Measurements from ENCODE around the gene CCDC47. TPM values are rescaled to one million over a fixed set of nuclear protein-coding genes. Genes with fewer than 3 reads are reported as not detected.
A peak's percentile ranks its signal among the peaks of the same experiment; 100 is the strongest.

The CCDC47 gene
- total and polyA plus RNA-seq, 2 of the 4 experiments (the other 2 are of a cell fraction), result 45.7 to 62.0 TPM

DNA sequence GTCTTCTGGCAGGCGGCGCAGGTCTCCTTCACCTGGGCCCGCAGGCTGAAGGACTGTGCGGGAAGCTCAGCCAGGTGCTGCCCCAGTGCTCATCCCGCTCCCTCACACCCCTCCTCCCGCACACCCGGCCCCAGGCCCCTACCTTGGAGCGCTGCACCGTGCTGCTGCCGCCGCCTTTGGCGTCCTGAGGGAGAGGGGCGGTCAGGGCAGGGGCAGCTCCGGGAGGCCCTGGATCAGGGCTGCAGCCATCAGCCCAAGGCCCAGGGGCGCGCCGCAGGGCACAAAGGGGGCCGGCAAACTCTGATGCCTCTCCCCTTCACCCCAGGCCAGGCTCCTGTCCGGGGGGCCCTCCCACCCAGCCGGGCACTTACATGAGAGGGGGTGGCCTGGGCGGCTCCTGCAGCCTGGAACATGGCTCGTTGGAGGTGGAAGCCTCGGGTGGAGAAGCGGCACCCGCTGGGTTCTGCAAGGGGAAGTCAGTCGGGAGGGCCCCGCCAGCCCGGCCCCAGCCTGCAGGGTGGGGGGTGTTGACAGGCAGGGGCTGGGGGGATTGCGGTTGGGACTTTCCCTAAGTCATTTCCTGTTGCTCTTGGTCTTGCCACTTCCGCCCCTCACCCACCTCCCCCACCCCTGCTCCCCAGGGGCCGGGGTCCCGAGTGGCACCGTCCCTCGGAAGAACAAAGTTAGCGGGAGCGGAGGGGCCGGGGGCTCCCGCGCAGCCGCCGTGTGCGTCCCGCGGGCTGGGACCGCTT lies 74.3 kb downstream of the CCDC47 start:
- Histone ChIP-seq H2AK9ac (replicated peaks; ENCODE audit: low read depth, low read length, poor library complexity) (peak overlapping the region; percentile 4), H3K14ac (replicated peaks; ENCODE audit: low read depth, low read length) (no peak overlapping the region), H3K4ac (ENCODE audit: low read depth, low read length) (no peak overlapping the region), H2BK5ac (ENCODE audit: low read depth, low read length, poor library complexity, severe bottlenecking) (no peak overlapping the region), H4K8ac (ENCODE audit: low read depth in 2 of 2, low read length in 2 of 2) (no peak overlapping the region; a peak in 1 of 4 replicates), H3K18ac (ENCODE audit: low read depth, low read length) (no peak overlapping the region), H4K20me1 (ENCODE audit: insufficient read depth, low read length) (peaks cover 5% of the 10 kb centered on the region), H3K23ac (ENCODE audit: low read depth, low read length) (no peak overlapping the region), H2BK120ac (ENCODE audit: low read depth, low read length) (no peak overlapping the region), H3K4me1 (ENCODE audit: control insufficient read depth, insufficient read depth, low read length) (no peaks in the 10 kb centered on the region), H3K79me1 (ENCODE audit: low read depth in 1 of 2, low read length in 2 of 2) (peaks cover 0 to 33% of the 10 kb centered on the region in 2 experiments; a peak in 2 of 4 replicates), H3K4me3 (ENCODE audit: insufficient read depth, low read depth, low read length) (peak overlapping the region; percentile 84), H2BK20ac (ENCODE audit: low read depth, low read length) (no peak overlapping the region), H3K27ac (ENCODE audit: insufficient read depth, low read length) (peak overlapping the region; percentile 11; the same call in 1 of the 2 replicates), H3K9me3 (ENCODE audit: control insufficient read depth, insufficient read depth, low read length) (no peaks in the 10 kb centered on the region), H3K4me2 (ENCODE audit: low read depth, low read length) (peak overlapping the region; percentile 55; the same call in 1 of the 2 replicates), H3K9me1 (ENCODE audit: insufficient read depth, low read length) (no peaks in the 10 kb centered on the region), H2AFZ (replicated peaks; ENCODE audit: low read length, poor library complexity) (peak overlapping the region; percentile 78), H3K9ac (ENCODE audit: low read depth, low read length) (peak overlapping the region; percentile 22; the same call in 1 of the 2 replicates), H3K56ac (ENCODE audit: extremely low read depth, insufficient read depth, low read length) (no peak overlapping the region), H2BK15ac (ENCODE audit: low read depth, low read length) (no peak overlapping the region), H4K91ac (ENCODE audit: insufficient read depth, low read depth, low read length) (no peak overlapping the region; the same call in 1 of the 2 replicates), H3K36me3 (ENCODE audit: control insufficient read depth, insufficient read depth, low read length) (peaks cover 17% of the 10 kb centered on the region), H3K27me3 (ENCODE audit: control insufficient read depth, insufficient read depth, low read length) (no peaks in the 10 kb centered on the region), H2AK5ac (ENCODE audit: low read depth, low read length) (no peak overlapping the region), H4K5ac (ENCODE audit: low read depth, low read length) (no peak overlapping the region; the same call in 1 of the 2 replicates)
- peak; percentile 29 for DNase-seq
- ChIA-PET CTCF (no interaction called here), POLR2A (ENCODE audit: unreplicated experiment) (no interaction called here)
- WGBS, 2 experiments (ENCODE audit: extremely low coverage in 2 of 2, insufficient read length in 1 of 2), result no CpG with 5 or more reads among the region's 45 CpGs
- intact Hi-C loops (cut with micrococcal nuclease) (loop anchor here (5.0 kb wide), 1 partner anchor 272 kb away; no protein-coding TSS in a partner anchor), dilution Hi-C loops (cut with HindIII; ENCODE audit: low sequenced_read_pairs, unreplicated experiment) (no loop called here), in situ Hi-C loops (cut with MboI; ENCODE audit: low sequenced_read_pairs) (no loop called here)
- no TSS peak for BruUV-seq (replicated peaks)
- ATAC-seq (ENCODE audit: low read depth), result peak; percentile 4; the same call in 1 of the 2 replicates
- TF ChIP-seq POLR2A (IDR thresholded peaks at IDR 0.05; ENCODE audit: low read depth, low read length), result no peak
- no peak for TF ChIP-seq RFX5 (IDR thresholded peaks at IDR 0.05; ENCODE audit: low read depth, low read length)
- no peak for TF ChIP-seq MXI1 (IDR thresholded peaks at IDR 0.05; ENCODE audit: borderline replicate concordance, low read depth, low read length)
- no peak for TF ChIP-seq RAD21 (IDR thresholded peaks at IDR 0.05; ENCODE audit: low read length)
- TF ChIP-seq FOS (IDR thresholded peaks at IDR 0.05; ENCODE audit: low read depth, low read length), result no peak
- no peak for TF ChIP-seq MAFK (IDR thresholded peaks at IDR 0.05; ENCODE audit: low read depth, low read length)
- TF ChIP-seq SMC3 (IDR thresholded peaks at IDR 0.05; ENCODE audit: low read depth, low read length), result no peak
- TF ChIP-seq, protein P1, sequence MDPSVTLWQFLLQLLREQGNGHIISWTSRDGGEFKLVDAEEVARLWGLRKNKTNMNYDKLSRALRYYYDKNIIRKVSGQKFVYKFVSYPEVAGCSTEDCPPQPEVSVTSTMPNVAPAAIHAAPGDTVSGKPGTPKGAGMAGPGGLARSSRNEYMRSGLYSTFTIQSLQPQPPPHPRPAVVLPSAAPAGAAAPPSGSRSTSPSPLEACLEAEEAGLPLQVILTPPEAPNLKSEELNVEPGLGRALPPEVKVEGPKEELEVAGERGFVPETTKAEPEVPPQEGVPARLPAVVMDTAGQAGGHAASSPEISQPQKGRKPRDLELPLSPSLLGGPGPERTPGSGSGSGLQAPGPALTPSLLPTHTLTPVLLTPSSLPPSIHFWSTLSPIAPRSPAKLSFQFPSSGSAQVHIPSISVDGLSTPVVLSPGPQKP (IDR thresholded peaks at IDR 0.05; ENCODE audit: borderline replicate concordance, low read depth, low read length), result no peak
- TF ChIP-seq, protein P2, sequence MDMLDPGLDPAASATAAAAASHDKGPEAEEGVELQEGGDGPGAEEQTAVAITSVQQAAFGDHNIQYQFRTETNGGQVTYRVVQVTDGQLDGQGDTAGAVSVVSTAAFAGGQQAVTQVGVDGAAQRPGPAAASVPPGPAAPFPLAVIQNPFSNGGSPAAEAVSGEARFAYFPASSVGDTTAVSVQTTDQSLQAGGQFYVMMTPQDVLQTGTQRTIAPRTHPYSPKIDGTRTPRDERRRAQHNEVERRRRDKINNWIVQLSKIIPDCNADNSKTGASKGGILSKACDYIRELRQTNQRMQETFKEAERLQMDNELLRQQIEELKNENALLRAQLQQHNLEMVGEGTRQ (IDR thresholded peaks at IDR 0.05; ENCODE audit: low read depth, low read length), result no peak
- TF ChIP-seq BHLHE40 (IDR thresholded peaks at IDR 0.05; ENCODE audit: low read depth, low read length), result no peak
- TF ChIP-seq MAZ (IDR thresholded peaks at IDR 0.05; ENCODE audit: borderline replicate concordance, low read depth, low read length), result no peak
- TF ChIP-seq NFE2L2 (IDR thresholded peaks at IDR 0.05; ENCODE audit: low read depth, low read length), result no peak
- TF ChIP-seq, protein P3, sequence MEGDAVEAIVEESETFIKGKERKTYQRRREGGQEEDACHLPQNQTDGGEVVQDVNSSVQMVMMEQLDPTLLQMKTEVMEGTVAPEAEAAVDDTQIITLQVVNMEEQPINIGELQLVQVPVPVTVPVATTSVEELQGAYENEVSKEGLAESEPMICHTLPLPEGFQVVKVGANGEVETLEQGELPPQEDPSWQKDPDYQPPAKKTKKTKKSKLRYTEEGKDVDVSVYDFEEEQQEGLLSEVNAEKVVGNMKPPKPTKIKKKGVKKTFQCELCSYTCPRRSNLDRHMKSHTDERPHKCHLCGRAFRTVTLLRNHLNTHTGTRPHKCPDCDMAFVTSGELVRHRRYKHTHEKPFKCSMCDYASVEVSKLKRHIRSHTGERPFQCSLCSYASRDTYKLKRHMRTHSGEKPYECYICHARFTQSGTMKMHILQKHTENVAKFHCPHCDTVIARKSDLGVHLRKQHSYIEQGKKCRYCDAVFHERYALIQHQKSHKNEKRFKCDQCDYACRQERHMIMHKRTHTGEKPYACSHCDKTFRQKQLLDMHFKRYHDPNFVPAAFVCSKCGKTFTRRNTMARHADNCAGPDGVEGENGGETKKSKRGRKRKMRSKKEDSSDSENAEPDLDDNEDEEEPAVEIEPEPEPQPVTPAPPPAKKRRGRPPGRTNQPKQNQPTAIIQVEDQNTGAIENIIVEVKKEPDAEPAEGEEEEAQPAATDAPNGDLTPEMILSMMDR (conservative IDR thresholded peaks at IDR 0.05; ENCODE audit: low read depth, low read length), result no peak
- no peak for TF ChIP-seq CHD1 (IDR thresholded peaks at IDR 0.05; ENCODE audit: low read depth, low read length)
- no peak for TF ChIP-seq CEBPB (IDR thresholded peaks at IDR 0.05; ENCODE audit: low read depth, low read length)
